Measurements from ENCODE around the gene IFITM1.
A peak's percentile ranks its signal among the peaks of the same experiment; 100 is the strongest.
"Not testable (repeated sequence)": the region's sequence is repeated elsewhere in the genome, so short reads cannot be mapped to it uniquely, and the experiment has no call there.

IFITM1 gene

GRCh38 chr11:313787-314553, at the start of gene IFITM1:
Gene IFITM1 (plus strand): TSS chr11:314040. CDS start chr11:314171, 131 bp downstream.
- FAIRE-seq (peak; percentile 91), DNase-seq (ENCODE audit: extremely low spot score, insufficient read length, low read depth) (peak; percentile 65)

- FAIRE-seq, result no peak
- no peak for DNase-seq (ENCODE audit: extremely low spot score, insufficient read length, low read depth)
Measured at GRCh38 chr11:266676-267439, 47.0 kb upstream of the IFITM1 start.

DNA sequence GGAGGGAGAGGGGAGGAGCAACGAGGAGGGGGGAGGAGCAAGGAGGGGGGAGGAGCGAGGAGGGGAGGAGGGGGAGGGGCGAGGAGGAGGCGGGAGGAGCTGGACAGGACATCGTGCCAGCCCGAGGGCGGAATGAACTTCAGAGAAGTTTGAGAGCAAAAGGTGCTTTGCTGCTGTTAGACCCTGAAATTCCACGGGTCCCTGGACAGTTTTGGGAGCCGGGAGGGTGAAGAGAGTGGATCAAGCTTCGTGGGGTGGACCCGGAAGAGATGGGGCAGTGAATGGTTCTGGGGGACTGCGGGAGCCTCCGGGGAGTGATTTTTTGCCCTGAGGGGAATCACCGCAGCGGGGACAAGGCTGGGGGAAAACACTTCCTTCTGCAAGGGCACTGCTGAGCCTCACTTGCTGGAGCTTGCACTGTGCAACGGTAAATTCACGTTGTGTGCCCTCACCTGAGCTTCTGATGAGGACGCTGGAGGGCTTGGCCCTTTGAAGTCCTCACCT, 46.3 kb upstream of the IFITM1 start:
- DNase-seq (ENCODE audit: extremely low spot score, insufficient read length, low read depth) (no peak), FAIRE-seq (peak; percentile 53)

DNA sequence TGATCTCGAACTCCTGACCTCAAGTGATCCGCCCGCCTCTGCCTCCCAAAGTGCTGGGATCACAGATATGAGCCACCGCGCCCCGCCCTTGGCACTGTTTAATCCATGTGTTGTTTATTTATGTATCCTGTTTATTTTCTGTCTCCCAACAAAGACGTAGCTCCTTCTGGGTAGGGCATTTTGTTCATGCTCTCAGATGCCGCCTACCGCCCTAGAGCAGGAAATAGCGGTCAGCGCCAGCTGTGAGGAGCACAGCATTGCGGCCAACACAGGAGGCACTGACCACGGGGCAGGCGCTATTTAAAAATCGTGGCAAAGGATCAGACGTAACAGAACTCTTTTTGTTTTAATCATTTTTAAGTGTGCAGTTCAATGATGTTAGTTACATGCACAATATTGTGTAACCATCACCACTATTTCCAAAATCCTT, 45.1 kb upstream of the IFITM1 start:
- not testable (repeated sequence) for DNase-seq (ENCODE audit: extremely low spot score, insufficient read length, low read depth); FAIRE-seq

DNA sequence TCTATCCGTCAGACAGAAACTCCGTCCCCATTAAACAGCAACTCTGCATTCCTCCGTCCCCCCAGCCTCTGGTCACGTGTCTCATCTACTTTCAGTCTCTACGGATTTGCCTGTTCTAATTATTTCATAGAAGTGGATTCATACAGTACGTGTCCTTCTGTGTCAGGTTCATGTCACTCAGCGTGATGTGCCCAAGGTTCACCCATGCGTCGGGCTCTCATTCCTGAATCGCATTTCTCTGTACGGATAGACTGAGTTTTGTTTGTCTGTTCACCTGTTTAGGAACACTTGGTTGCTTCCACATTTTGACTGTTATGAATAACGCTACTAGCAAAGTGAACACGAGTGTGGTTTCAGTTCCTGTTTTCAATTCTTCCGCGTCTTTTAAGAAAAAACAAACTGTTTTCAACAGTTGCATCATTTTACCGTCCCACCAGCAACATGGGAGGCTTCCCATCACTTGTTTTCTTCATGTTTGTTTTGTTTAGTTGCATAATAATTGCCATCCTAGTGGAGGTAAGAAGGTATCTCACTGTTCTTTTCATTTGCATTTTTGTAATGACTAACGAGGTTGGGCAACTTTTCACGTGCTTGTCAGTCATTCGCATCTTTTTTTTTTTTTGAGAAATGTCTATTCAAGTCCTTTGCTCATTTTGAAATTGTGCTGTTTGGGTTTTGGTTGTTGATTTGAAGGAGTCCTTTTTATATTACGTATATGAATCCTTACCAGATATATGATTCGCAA, 44.5 kb upstream of the IFITM1 start:
- FAIRE-seq (peak; percentile 98), DNase-seq (ENCODE audit: extremely low spot score, insufficient read length, low read depth) (no peak)

DNA sequence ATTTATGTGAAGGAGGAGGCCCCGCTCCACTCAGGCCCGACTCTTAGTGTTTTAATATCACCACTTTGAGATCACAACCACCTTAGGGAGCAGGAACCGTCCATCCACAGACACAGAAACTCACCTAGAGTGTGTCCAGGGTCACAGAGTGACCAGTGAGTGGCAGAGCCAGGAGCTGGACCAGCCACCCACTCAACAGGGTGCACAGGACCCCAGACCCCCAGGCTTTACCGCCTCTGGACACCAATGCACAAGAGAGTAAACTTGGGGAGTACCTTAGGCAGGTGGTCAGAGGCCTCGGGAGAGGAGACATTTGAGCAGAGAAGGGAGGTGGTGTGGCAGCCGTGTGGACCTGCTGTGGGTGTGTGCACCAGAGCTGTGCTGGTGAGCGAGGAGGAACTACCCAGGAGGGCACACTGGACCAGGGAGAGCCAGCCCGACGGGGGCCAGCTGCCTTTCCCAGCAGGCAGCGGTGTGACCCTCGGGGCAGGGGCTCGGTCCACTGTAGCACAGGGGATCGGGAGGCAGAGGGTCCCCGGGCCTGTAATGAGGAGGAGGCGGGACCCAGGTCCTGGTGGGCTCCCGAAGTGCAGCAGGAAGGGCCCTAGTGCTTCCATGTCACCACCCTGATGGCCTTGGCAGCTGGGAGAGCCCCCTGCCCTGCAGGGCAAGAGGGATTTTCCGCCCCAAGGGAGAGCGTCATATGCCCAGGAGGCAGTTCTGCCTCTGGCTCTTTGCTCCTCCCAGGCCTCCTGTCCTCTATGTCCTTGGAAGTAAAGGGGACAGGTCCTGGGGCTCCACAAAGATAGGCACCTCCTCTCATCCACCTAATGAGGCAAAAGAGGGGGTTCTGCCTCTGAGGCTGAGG, 43.2 kb upstream of the IFITM1 start:
- FAIRE-seq (no peak), DNase-seq (ENCODE audit: extremely low spot score, insufficient read length, low read depth) (no peak)

DNA sequence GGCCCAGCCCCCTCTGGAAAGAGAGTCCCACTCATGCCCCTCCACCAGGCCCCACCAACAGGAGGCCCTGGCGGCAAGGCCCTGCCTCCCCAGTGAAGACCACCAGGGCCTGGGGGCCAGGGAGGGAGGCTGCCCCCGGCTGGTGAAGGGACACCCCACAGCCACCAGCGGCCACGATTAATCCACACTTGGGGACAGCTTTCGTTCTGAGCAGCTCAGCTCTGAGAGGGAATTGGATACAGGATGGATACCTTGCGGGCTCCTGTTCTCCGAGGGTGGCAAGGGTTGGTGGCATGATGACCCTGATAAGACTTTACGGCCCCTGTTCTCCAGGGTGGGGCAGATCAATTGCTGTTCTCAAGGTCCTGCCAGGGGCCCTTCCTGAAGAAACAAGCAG, 42.5 kb upstream of the IFITM1 start:
- DNase-seq (ENCODE audit: extremely low spot score, insufficient read length, low read depth), result no peak
- FAIRE-seq, result no peak

- FAIRE-seq (no peak), DNase-seq (ENCODE audit: extremely low spot score, insufficient read length, low read depth) (no peak)
Measured at GRCh38 chr11:272195-272930, 41.5 kb upstream of the IFITM1 start.

GRCh38 chr11:272931-273198, 41.0 kb upstream of the IFITM1 start:
- FAIRE-seq, result no peak
- DNase-seq (ENCODE audit: extremely low spot score, insufficient read length, low read depth), result no peak

DNA sequence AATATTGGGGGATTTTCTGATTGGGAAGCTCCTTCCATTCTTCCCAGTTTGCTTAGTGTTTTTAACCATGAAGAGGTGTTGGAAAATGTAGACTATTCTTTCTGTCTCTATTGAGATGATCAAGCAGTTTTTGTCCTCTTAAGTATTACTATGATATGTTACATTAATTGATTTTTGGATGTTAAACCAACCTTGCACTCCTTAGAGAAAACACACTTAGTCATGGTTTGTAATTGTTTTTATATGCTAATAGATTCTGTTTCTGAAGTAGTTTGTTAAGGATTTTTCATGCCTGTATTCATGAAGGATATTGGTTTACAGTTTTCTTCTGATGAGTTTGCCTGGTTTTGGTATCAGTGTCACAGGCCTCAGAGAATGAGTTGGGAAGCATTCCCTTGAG, 37.6 kb upstream of the IFITM1 start:
- no peak for FAIRE-seq

DNA sequence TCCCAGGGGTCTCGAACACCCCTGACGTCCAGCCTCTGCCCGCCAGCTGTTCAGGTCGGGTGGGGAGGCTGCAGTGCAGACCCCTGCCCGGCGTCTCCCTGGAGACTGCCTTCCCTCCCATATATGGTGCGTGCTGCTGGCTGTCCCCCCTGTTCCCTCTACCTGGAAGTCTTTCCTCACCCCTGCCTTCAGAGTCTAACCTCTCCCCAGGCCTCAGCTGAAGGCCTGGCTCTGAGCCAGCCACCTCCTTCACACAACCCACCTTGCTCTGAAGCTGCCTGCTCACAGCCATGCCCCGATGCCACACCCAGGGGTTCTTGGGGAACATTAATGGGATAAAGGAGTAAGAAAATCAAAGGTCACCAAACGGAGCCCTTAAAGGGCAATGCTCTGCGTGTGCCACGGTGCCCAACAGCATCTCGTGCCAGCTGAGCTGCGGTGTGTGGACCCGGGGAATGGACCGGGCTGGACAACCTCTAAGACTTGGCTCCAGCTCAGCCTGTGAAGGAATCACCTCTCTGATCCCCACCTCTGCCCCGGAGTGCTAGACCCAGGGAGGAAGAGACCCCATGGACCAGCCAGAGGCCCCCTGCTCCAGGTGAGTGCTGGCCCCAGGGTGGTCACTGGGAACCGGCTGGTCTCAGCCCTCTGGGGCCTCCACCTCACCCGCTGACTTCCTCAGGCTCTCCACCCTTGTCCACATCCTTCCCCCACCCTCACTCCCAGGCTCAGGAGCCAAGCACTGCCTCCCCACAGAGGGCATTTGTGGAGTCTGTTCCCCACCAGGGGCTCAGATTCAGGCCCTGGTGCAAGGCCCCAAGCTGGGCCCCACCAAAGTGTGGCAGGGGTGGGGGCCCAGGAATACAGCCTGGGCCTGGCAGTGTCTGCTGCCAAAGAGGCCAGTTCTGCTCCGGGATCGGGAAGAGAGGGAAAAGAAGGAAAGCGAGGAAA, 35.6 kb upstream of the IFITM1 start, which contains the start of gene NLRP6:
TSS of gene NLRP6 (plus strand) at position 407 of the 951 bp plus-strand sequence. CDS start at position 570, 163 bp downstream.
- no peak for FAIRE-seq
- DNase-seq (ENCODE audit: extremely low spot score, insufficient read length, low read depth), result no peak

More for the DNA sequence above, 37.6 kb upstream of the IFITM1 start:
- no peak for DNase-seq (ENCODE audit: extremely low spot score, insufficient read length, low read depth)

- FAIRE-seq (no peak), DNase-seq (ENCODE audit: extremely low spot score, insufficient read length, low read depth) (no peak)
Measured at GRCh38 chr11:279040-279965, 34.5 kb upstream of the IFITM1 start.

- DNase-seq (ENCODE audit: extremely low spot score, insufficient read length, low read depth) (no peak), FAIRE-seq (peak; percentile 21)
Measured at GRCh38 chr11:279966-280705, 33.7 kb upstream of the IFITM1 start.

DNA sequence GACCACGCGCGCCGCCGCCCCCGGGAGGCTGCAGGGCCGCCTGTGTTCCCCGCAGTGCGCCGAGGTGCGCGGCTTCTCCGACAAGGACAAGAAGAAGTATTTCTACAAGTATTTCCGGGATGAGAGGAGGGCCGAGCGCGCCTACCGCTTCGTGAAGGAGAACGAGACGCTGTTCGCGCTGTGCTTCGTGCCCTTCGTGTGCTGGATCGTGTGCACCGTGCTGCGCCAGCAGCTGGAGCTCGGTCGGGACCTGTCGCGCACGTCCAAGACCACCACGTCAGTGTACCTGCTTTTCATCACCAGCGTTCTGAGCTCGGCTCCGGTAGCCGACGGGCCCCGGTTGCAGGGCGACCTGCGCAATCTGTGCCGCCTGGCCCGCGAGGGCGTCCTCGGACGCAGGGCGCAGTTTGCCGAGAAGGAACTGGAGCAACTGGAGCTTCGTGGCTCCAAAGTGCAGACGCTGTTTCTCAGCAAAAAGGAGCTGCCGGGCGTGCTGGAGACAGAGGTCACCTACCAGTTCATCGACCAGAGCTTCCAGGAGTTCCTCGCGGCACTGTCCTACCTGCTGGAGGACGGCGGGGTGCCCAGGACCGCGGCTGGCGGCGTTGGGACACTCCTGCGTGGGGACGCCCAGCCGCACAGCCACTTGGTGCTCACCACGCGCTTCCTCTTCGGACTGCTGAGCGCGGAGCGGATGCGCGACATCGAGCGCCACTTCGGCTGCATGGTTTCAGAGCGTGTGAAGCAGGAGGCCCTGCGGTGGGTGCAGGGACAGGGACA, 32.9 kb upstream of the IFITM1 start:
- DNase-seq (ENCODE audit: extremely low spot score, insufficient read length, low read depth), result no peak
- no peak for FAIRE-seq

- FAIRE-seq (no peak), DNase-seq (ENCODE audit: extremely low spot score, insufficient read length, low read depth) (no peak)
Measured at GRCh38 chr11:281486-282161, 32.2 kb upstream of the IFITM1 start.
